ENCODE data around the gene AK4.

GRCh38 chr1:65265651-65266351 lies 117.8 kb downstream of the AK4 start:
- TF ChIP-seq POLR2AphosphoS5 (IDR thresholded peaks at IDR 0.05) (peak in 1 of 2 donors; percentile 35), CTCF (IDR thresholded peaks at IDR 0.05) (peak in 1 of 6 experiments; percentile 17), POLR2A (IDR thresholded peaks at IDR 0.05) (peak in 1 of 4 donors; percentile 12), EP300 (IDR thresholded peaks at IDR 0.05) (no peak)

Data from upper lobe of left lung (tissue), 4 donors.